Astrocyte (in vitro differentiated cells and primary cell): ENCODE measurements around the gene C3orf62.

Experiments
- CTCF ChIP-seq: IDR thresholded peaks from 2 replicates; pipeline ENCODE4 v1.5.1; 2011; ENCODE audit warnings: low read depth, mild to moderate bottlenecking, inconsistent platforms, low read length, moderate library complexity; ENCODE audit not compliant: insufficient read depth
- EZH2 ChIP-seq: IDR thresholded peaks from 2 replicates; pipeline ENCODE4 v1.6.1; 2012; ENCODE audit warnings: mild to moderate bottlenecking, low read length, inconsistent platforms; ENCODE audit not compliant: insufficient read depth

- TF ChIP-seq CTCF (no peak), EZH2 (no peak)
Measured at GRCh38 chr3:49263159-49263889, 13.7 kb downstream of the C3orf62 start.
